NCI-H128 (cell line): Measurements from ENCODE around the gene SAP30L.
A peak's percentile ranks its signal among the peaks of the same experiment; 100 is the strongest.

ENCODE experiments used
- DNase-seq: peaks from one replicate; lab custom pipeline; 2025; ENCODE audit not compliant: unreplicated experiment; lab: John Stamatoyannopoulos, UW

The SAP30L gene

GRCh38 chr5:154419236-154419635 is 26.6 kb upstream of the SAP30L start:
- DNase-seq, result no peak

- peak; percentile 1 for DNase-seq
These were observed 23.9 kb upstream of the SAP30L start for GRCh38 chr5:154421868-154422267.

- DNase-seq, result no peak
These were observed 23.5 kb upstream of the SAP30L start for GRCh38 chr5:154422298-154422697.

GRCh38 chr5:154428208-154428607 is 17.6 kb upstream of the SAP30L start:
- DNase-seq, result no peak

- no peak for DNase-seq
These were observed 16.5 kb upstream of the SAP30L start for GRCh38 chr5:154429341-154429740.

- no peak for DNase-seq
These were observed 15.3 kb upstream of the SAP30L start for GRCh38 chr5:154430466-154430865.

GRCh38 chr5:154430961-154431630 is 14.7 kb upstream of the SAP30L start:
- DNase-seq, result no peak

GRCh38 chr5:154435226-154435625 is 10.6 kb upstream of the SAP30L start:
- no peak for DNase-seq

GRCh38 chr5:154437281-154437965 is 8.4 kb upstream of the SAP30L start:
- DNase-seq, result no peak

GRCh38 chr5:154440540-154440939 is 5.3 kb upstream of the SAP30L start:
- DNase-seq, result no peak

- no peak for DNase-seq
These were observed 3.0 kb upstream of the SAP30L start for GRCh38 chr5:154442801-154443200.

- DNase-seq, result no peak
These were observed 1.0 kb upstream of the SAP30L start for GRCh38 chr5:154444556-154445421.

- no peak for DNase-seq
These were observed 645 bp downstream of the SAP30L start for GRCh38 chr5:154446195-154447088.

- no peak for DNase-seq
These were observed 1.4 kb downstream of the SAP30L start for GRCh38 chr5:154447089-154447725.

- DNase-seq, result no peak
These were observed 4.0 kb downstream of the SAP30L start for GRCh38 chr5:154449786-154450185.

GRCh38 chr5:154451957-154452356 is 6.2 kb downstream of the SAP30L start:
- no peak for DNase-seq

- DNase-seq, result no peak
These were observed 9.8 kb downstream of the SAP30L start for GRCh38 chr5:154455585-154455984.

GRCh38 chr5:154456540-154456939 is 10.7 kb downstream of the SAP30L start:
- DNase-seq, result no peak

GRCh38 chr5:154459015-154459414 is 13.2 kb downstream of the SAP30L start:
- no peak for DNase-seq

- DNase-seq, result no peak
These were observed 14.4 kb downstream of the SAP30L start for GRCh38 chr5:154460172-154460571.
